HG03432 (cell line): ENCODE results near the gene TRPV6.

Source experiments
- ATAC-seq: cut with Tn5 transposase; IDR thresholded peaks from one replicate; pipeline ENCODE4 v1.9.1; 2021; ENCODE audit warnings: mild to moderate bottlenecking, moderate library complexity; ENCODE audit not compliant: unreplicated experiment

Gene TRPV6

GRCh38 chr7:142908921-142909890, 23.7 kb upstream of the TRPV6 start:
- ATAC-seq, result no peak

- no peak for ATAC-seq
Observed at GRCh38 chr7:142908290-142908689, 22.7 kb upstream of the TRPV6 start.

DNA sequence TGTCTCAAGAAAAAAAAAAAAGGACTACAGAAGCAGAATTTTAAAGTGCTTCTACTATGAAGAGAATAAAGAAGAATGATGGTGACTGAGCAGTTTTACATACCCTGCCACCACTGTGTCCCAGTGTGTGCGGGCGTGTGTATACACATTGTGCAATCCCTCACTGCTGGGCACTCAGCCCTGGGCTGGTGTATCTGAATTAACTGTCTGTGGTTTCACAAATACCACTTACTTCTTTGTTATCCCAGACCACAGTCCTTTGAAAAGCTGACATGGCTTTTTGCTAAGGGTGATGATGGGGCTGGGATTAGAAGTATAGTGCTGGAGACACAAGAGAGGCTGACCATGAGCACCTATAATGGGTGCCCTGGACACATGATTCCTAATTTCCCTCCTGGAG, 21.1 kb upstream of the TRPV6 start:
- ATAC-seq, result no peak

DNA sequence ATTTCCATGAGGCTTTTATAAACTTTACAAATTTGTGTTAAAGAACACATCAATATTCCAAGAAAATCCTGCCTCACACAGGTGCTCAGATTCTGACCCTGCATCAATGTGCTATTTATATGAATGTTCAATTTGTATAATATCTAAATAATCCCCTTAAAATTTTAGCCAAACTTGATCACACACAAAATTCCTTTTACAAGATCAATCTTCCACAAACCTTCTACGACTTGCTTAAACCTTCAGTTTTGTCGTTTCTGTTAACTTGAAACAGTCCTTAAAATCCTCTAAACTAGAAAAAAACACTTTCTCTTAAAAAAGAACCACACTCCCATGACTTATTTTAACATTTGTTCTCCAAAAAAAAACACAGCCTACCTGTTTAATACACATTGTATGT, 20.2 kb upstream of the TRPV6 start:
- no peak for ATAC-seq

DNA sequence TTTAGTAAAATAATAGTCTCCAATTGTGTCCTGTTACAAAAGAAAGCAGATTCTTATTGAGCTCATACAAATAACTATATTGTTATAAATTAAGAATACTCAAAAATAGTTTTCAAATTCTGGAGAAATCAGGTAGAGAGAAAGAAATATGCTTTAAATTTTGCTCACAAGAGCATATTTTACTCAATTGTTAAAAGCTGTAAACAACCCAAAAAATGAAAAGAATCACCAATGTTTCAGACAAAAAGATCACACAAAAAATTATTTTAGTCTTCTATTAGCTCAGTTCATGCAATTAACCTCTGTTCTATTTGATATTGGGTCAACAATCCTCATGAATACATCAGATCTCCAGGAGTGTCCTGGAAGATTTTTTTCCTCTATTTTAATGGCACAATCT, 18.6 kb upstream of the TRPV6 start:
- ATAC-seq, result no peak

- ATAC-seq, result no peak
Observed at GRCh38 chr7:142901426-142902259, 16.1 kb upstream of the TRPV6 start.

GRCh38 chr7:142899661-142900060, 14.1 kb upstream of the TRPV6 start:
- ATAC-seq, result no peak

DNA sequence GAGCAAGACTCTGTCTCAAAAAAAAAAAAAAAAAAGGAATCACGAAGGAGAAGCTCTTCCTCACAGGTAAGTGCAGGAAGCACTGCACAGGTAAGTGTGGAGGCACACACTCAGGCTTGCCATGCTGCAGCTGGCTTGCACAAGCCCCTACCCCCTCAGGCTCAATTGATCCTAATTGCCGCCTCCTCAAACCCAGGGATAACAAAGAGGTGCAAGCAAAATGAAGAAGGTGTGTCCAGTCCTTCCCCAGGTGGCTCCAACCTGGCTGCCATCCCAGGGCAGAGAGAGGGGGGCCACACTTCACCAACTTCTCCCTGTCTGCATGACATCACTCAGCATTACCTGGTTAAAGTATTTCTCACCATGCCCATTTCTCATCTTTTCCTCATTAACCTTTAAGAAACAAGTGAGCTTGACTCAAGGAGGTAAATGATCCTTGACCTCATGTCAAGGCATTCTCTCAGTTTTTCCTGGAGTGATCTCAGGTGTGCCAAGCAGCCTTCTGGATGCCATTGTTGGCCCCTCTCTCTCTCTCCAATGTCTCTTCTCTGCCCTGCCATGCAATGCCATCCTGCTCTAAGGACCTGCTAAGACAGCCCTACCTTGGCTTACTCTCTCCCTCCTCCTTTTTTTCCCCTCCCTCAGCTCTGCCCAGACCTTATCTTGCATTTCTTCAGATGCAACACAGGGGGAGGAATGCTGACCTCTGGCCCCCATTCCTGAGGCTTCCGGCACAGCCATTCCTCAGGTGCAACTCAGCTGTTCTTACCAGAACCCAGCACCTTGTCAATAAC, 13.0 kb upstream of the TRPV6 start:
- ATAC-seq, result no peak

- no peak for ATAC-seq
Observed at GRCh38 chr7:142897691-142898090, 12.1 kb upstream of the TRPV6 start.

DNA sequence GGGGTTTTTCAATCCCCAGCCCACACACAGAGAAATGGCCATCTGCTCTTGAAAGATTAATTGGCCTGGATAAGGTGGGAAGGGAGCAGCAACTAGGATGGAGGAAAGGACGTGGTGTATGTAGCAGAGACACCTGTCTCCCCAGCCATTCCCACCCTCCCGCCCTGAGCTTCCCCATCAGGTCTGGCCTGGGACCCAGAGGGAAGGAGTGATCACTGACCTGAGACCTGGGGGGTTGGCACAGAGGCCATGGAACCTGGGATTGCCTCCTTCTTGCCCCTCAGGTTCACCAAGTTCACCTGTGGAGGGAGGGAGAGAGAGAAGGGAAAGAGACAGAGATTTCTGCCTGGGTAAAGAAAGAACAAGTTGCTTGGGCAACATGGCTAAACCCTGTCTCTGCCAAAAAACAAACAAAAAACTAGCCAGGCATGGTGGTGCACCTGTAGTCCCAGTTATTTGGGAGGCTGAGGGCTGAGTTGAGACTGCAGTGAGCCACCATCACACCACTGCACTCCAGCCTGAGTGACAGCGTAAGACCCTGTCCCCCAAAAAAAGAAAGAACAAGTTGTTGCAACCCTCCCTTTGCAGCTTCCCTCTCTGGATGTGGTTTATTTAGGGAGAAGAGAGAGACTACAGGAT, 11.3 kb upstream of the TRPV6 start:
- no peak for ATAC-seq

DNA sequence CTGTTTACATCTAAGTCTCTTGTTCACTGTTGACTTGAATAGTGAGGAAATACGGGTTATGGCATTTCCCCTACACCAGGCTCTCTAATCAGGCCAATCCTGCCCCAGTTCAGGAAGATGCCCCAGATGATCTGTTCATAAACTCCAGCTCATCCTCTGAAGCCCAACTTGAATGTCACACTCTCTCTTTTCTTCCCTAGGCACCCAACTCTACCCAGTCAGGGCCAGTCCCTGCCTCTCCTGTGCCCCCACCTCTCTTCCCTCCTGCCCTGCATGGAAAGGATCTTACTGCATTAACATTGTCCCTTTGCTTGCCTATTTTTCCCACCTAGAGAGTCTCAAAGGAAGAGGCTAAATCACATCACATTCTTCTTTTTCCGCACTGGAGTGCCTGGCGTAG, 10.6 kb upstream of the TRPV6 start:
- ATAC-seq, result no peak

- no peak for ATAC-seq
Observed at GRCh38 chr7:142894985-142895593, 9.5 kb upstream of the TRPV6 start.

GRCh38 chr7:142894112-142894984, 8.8 kb upstream of the TRPV6 start:
- no peak for ATAC-seq

DNA sequence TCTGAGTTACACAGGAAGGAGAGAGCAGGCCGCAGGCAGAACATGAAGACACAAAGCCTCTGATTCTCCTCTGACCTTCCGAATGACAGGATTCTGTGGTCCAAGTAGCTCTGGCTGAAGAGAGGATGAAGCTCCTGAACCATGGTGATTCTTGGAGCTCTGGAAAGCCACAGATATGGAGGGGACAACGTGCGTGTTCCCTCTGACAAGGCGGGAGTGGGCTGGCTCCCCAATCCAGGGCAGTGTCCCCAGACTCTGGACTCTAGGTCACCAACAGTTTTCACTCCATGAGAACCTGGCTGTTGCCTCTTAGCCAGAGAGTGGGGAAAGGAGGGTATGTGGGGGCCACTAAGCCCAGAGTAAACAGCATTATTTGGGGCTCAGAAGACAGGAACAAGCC, 7.4 kb upstream of the TRPV6 start:
- ATAC-seq, result no peak

- no peak for ATAC-seq
Observed at GRCh38 chr7:142891490-142892082, 6.0 kb upstream of the TRPV6 start.

DNA sequence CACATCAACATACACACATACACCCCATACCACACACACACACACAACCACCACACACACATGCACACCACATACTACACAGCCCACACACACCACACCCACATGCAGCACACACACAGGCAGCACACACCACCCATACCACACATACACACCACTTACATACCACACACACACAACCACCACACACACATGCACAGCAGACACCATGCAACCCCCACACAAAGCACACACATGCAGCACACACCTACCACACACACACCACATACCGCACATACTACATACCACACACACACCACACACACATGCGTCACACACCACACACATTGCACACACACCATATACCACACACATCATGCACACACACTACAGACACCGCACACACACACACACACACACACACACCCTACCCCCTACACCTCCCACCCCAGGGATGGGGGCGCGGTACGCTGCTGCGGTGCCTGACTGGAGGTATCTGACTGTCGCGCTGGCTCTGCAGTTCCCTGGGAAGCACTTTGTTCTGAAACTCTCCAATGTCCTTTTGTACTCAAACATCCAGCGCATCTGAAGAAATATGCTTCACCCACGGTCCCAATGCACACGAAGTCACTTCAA, 5.4 kb upstream of the TRPV6 start:
- ATAC-seq, result no peak

- no peak for ATAC-seq
Observed at GRCh38 chr7:142889816-142890215, 4.3 kb upstream of the TRPV6 start.

DNA sequence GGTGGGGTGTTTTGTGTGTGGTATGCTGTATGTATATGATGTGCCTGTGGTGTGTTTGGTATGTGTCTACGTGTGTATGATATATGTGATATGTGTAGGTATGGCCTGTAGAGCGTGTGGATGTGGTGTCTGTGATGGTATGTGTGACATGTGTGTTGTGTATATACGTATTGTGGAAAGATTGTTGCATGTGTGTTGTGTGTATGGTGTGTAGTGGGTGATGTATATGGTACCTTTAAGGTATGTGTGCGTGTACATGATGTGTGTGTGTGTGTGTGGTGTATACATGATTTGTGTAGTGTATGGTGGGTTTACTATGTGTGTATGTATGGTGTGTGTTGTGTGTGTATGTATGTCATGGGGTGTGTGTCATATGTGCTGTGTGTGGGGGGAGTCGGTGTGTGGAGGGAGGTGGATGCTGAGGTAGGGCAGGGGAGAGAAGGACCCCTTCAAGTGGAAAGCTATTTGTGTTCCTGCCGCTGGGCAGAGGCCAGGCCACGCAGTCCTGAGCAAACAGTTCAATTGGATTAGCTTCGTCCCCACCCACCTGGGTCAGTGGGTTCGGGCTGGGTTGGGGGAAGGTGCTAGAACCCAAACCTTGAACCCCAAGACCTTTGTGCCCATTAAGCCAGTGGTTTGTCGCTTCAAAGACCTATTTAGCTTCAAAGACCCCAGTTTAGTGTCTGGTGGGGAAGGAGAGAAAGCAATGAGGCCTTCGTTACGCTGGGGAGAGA, 1.9 kb upstream of the TRPV6 start:
- ATAC-seq, result no peak
